Activated CD4-positive, alpha-beta memory T cell treated with anti-CD3 and anti-CD28 coated beads, Interleukin-2, amount 10 ng/mL, durations not matched to agents 7 days and 5 days (primary cell): ENCODE results near the gene SVOP. TPM values are rescaled to one million over a fixed set of nuclear protein-coding genes. Genes with fewer than 3 reads are reported as not detected.

Source experiments
- CTCF ChIA-PET: fragments of 350-600 bp; sonication (Branson Sonifier 250); formaldehyde crosslinking; loops from one replicate; lab custom pipeline; 2021; ENCODE audit warnings: antibody characterized with exemption, inconsistent platforms; lab: Charles Lee
- POLR2A ChIA-PET: fragments of 350-600 bp; sonication (Branson Sonifier 250); formaldehyde crosslinking; loops from one replicate; lab custom pipeline; 2021; ENCODE audit warnings: antibody characterized with exemption; lab: Charles Lee
- DNase-seq: peaks from one replicate; pipeline ENCODE4 v3.0.0-alpha.2; 2020
- H3K27ac Mint-ChIP-seq: one replicate; pipeline ENCODE4 v1.8.0; 2021; ENCODE audit warnings: mild to moderate bottlenecking, mixed read lengths
- H3K27me3 Mint-ChIP-seq: one replicate; pipeline ENCODE4 v1.8.0; 2021; ENCODE audit warnings: mixed read lengths
- H3K36me3 Mint-ChIP-seq: one replicate; pipeline ENCODE4 v1.8.0; 2021; ENCODE audit warnings: low read depth, mixed read lengths
- H3K4me1 Mint-ChIP-seq: one replicate; pipeline ENCODE4 v1.8.0; 2021; ENCODE audit warnings: mixed read lengths
- H3K4me3 Mint-ChIP-seq: one replicate; pipeline ENCODE4 v1.8.0; 2021; ENCODE audit warnings: mild to moderate bottlenecking, mixed read lengths
- H3K9me3 Mint-ChIP-seq: one replicate; pipeline ENCODE4 v1.8.0; 2021; ENCODE audit warnings: mixed read lengths
- total RNA-seq, 2 experiments: library from RNA; stranded (reverse); gene quantifications; one replicate each; pipeline ENCODE4 v1.2.3, GENCODE V29; 2021

SVOP gene
- total RNA-seq, 2 experiments from 2014 or later = not detected

DNA sequence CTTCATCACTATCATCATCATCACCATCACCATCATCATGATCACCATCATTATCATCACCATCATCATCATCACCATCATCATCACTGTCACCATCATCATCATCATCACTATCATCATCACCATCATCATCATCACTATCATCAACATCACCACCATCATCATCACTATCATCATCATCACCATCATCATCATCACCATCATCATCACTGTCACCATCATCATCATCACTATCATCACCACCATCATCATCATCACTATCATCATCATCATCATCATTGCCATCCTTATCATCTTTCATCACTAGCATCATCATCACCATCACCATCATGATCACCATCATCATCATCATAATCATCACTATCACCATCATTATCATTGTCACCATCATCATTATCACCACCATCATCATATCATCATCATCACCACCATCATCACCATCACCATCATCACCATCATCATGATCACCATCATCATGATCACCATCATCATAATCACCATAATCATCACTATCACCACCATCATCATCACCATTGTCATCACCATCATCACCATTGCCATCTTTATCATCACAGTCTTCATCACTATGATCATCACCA, 38.1 kb downstream of the SVOP start:
- H3K4me3 Mint-ChIP-seq = no peak overlapping the region
- ChIA-PET CTCF (no interaction called here), POLR2A (no interaction called here)
- DNase-seq = no peak
- H3K4me1 Mint-ChIP-seq = no peaks in the 10 kb centered on the region
- no peaks in the 10 kb centered on the region for H3K36me3 Mint-ChIP-seq
- peaks cover 9% of the 10 kb centered on the region for H3K27me3 Mint-ChIP-seq
- no peak overlapping the region for H3K27ac Mint-ChIP-seq
- H3K9me3 Mint-ChIP-seq = no peaks in the 10 kb centered on the region

DNA sequence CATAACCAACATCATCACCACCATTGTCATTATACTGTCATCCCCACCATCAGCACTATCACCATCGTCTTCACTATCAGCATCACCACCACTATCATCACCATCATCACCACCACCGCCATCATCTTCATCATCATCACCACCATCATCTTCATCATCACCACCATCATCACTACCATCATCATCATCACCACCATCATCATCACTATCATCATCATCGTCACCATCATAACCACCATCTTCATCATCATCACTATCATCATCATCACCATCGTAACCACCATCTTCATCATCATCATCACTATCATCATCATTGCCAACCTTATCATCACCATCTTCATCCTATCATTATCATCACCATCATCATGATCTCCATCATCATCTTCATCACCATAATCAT, 39.0 kb downstream of the SVOP start:
- H3K27me3 Mint-ChIP-seq = peaks cover 9% of the 10 kb centered on the region
- H3K4me1 Mint-ChIP-seq = no peaks in the 10 kb centered on the region
- CTCF ChIA-PET = no interaction called here
- POLR2A ChIA-PET = no interaction called here
- no peak overlapping the region for H3K27ac Mint-ChIP-seq
- no peak for DNase-seq
- H3K36me3 Mint-ChIP-seq = no peaks in the 10 kb centered on the region
- H3K4me3 Mint-ChIP-seq = no peak overlapping the region
- no peaks in the 10 kb centered on the region for H3K9me3 Mint-ChIP-seq

- CTCF ChIA-PET = no interaction called here
- POLR2A ChIA-PET = no interaction called here
- no peaks in the 10 kb centered on the region for H3K36me3 Mint-ChIP-seq
- no peaks in the 10 kb centered on the region for H3K4me1 Mint-ChIP-seq
- no peak for DNase-seq
- no peaks in the 10 kb centered on the region for H3K9me3 Mint-ChIP-seq
- H3K4me3 Mint-ChIP-seq = no peak overlapping the region
- no peak overlapping the region for H3K27ac Mint-ChIP-seq
- peaks cover 6% of the 10 kb centered on the region for H3K27me3 Mint-ChIP-seq
These were observed 39.8 kb downstream of the SVOP start for GRCh38 chr12:108980831-108981618.

GRCh38 chr12:108977360-108977759, 43.5 kb downstream of the SVOP start:
- H3K36me3 Mint-ChIP-seq = no peaks in the 10 kb centered on the region
- H3K9me3 Mint-ChIP-seq = no peaks in the 10 kb centered on the region
- H3K4me1 Mint-ChIP-seq = no peaks in the 10 kb centered on the region
- POLR2A ChIA-PET = interaction anchor here (0.6 kb wide), 1 partner anchor 50 kb away, joined by 3 read pairs; no protein-coding TSS in a partner anchor
- peaks cover 7% of the 10 kb centered on the region for H3K27me3 Mint-ChIP-seq
- DNase-seq = no peak
- CTCF ChIA-PET = interaction anchor here (1.3 kb wide), 1 partner anchor 27 kb away, joined by 3 read pairs; no protein-coding TSS in a partner anchor
- no peak overlapping the region for H3K27ac Mint-ChIP-seq
- no peak overlapping the region for H3K4me3 Mint-ChIP-seq

- H3K27me3 Mint-ChIP-seq = peaks cover 7% of the 10 kb centered on the region
- H3K36me3 Mint-ChIP-seq = no peaks in the 10 kb centered on the region
- no peaks in the 10 kb centered on the region for H3K4me1 Mint-ChIP-seq
- H3K4me3 Mint-ChIP-seq = no peak overlapping the region
- no peak for DNase-seq
- no peaks in the 10 kb centered on the region for H3K9me3 Mint-ChIP-seq
- CTCF ChIA-PET = no interaction called here
- POLR2A ChIA-PET = no interaction called here
- H3K27ac Mint-ChIP-seq = no peak overlapping the region
These were observed 45.8 kb downstream of the SVOP start for GRCh38 chr12:108975024-108975593.

DNA sequence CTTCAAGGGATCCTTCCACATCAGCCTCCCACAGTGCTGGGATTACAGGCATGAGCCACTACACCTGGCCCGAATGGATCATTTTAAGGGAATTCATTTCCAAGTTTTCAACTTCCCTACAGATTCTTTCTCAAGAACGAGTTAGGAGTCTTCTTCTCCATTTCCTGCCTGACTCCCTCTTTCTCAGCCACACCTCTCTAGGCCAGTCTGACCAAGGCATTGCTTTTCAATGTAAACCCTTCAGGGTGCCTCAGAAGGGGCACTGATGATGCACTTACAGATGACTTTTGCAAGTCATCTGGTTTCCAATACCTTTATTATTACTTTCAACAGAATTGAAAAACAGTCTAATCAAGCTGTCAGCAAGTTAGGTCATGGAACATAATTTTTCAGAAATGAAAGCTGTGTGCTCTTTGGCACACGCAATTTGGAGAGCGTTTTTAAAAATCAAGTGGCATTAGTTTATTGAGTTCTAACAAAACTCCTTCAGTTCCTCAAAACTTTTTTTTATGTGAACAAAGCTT, 47.2 kb downstream of the SVOP start:
- H3K36me3 Mint-ChIP-seq = no peaks in the 10 kb centered on the region
- CTCF ChIA-PET = no interaction called here
- peaks cover 7% of the 10 kb centered on the region for H3K27me3 Mint-ChIP-seq
- no peak overlapping the region for H3K4me3 Mint-ChIP-seq
- no peak overlapping the region for H3K27ac Mint-ChIP-seq
- POLR2A ChIA-PET = no interaction called here
- no peak for DNase-seq
- no peaks in the 10 kb centered on the region for H3K9me3 Mint-ChIP-seq
- H3K4me1 Mint-ChIP-seq = no peaks in the 10 kb centered on the region

DNA sequence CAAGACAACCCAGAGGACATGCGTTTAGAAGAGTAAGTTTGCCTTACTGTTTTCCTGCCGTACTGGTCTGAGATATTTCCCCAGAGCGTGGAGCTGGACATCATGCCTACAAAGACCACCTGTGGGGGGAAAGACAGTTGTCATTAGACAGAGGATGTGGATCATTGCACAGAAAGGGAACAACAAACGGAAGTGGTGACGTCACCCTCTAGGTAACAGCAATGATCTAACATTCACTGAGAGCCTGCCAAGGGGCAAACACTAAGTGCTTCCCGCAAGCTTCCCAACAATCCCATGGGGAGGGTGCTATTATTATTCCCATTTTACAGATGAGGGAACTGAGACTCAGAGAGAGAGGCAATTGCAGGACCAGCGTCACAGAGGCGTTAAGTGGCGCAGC, 48.5 kb downstream of the SVOP start:
- CTCF ChIA-PET = no interaction called here
- H3K4me1 Mint-ChIP-seq = no peaks in the 10 kb centered on the region
- H3K36me3 Mint-ChIP-seq = no peaks in the 10 kb centered on the region

DNA sequence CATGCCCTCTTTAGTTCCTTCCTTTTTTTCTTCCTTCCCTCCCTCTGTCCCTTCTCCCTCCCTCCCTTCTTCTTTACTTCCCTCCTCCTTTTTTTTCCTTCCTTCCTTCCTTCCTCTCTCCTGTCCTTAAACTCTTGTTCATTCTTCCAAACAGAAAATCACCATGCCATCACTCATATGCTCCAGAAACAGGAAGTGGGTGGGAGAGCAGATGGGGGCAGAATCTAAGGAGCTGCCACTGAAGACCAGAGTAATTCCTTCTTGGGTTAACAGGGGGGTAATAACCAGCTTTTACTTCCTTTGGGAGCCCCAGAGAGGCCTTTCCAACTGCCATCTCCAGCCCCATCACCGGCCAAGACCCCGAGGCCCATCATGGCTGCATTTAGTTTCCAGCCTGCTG, 51.2 kb downstream of the SVOP start:
- peaks cover 2% of the 10 kb centered on the region for H3K27me3 Mint-ChIP-seq
- CTCF ChIA-PET = no interaction called here

More for the DNA sequence above, 48.5 kb downstream of the SVOP start:
- Mint-ChIP-seq H3K27ac (no peak overlapping the region), H3K27me3 (peaks cover 4% of the 10 kb centered on the region), H3K9me3 (no peaks in the 10 kb centered on the region), H3K4me3 (no peak overlapping the region)
- DNase-seq = no peak
- POLR2A ChIA-PET = no interaction called here

DNA sequence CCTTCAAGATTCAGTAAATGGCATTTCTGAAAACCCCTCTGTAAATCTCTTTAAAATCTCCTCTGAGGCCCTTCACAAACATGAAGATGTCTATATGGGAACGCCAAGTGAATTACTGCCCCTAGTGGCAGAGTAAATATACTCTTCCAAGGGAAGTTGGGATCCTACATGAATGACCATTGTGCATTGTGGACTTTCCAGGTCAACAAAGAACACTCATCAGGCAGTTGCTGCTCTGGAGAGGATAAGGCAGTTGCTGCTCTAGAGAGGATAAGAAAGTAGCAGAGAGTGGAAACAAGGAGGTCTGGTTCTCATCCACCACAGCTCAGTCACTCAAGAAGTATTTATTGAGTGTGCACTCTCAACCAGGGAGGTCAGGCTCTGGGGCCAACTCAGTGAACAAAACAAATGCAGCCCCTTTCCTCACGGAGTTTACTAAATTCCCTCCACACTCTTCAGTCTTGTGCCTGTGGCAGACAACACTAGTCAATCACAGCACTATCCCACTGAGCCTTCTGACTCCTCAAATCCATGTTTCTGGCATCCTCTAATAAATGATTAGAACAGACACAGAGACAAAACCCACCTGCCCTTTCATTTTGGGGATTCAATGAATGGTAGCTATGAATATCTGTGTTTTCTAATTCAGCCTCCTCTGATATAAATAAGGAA, 52.9 kb downstream of the SVOP start:
- ChIA-PET POLR2A (interaction anchor here (0.6 kb wide), 1 partner anchor 289 kb away, joined by 3 read pairs; no protein-coding TSS in a partner anchor), CTCF (no interaction called here)
- Mint-ChIP-seq H3K27me3 (peaks cover 2% of the 10 kb centered on the region), H3K4me1 (no peaks in the 10 kb centered on the region), H3K36me3 (no peaks in the 10 kb centered on the region), H3K9me3 (no peaks in the 10 kb centered on the region), H3K27ac (no peak overlapping the region), H3K4me3 (no peak overlapping the region)
- DNase-seq = no peak

More for the DNA sequence above, 51.2 kb downstream of the SVOP start:
- Mint-ChIP-seq H3K36me3 (no peaks in the 10 kb centered on the region), H3K27ac (no peak overlapping the region), H3K4me3 (no peak overlapping the region), H3K4me1 (no peaks in the 10 kb centered on the region), H3K9me3 (no peaks in the 10 kb centered on the region)
- POLR2A ChIA-PET = no interaction called here
- DNase-seq = no peak

GRCh38 chr12:108966378-108967151, 54.3 kb downstream of the SVOP start:
- no peaks in the 10 kb centered on the region for H3K9me3 Mint-ChIP-seq
- no peak overlapping the region for H3K4me3 Mint-ChIP-seq
- ChIA-PET CTCF (interaction anchor here (0.9 to 1.5 kb wide), 2 partner anchors 16 to 126 kb away, joined by 3 to 7 read pairs; partner anchors contain the start of gene ALKBH2), POLR2A (interaction anchor here (1.1 kb wide), 1 partner anchor 109 kb away, joined by 3 read pairs; the partner anchor contains the start of gene SSH1)
- no peaks in the 10 kb centered on the region for H3K4me1 Mint-ChIP-seq
- no peak for DNase-seq
- no peak overlapping the region for H3K27ac Mint-ChIP-seq
- H3K36me3 Mint-ChIP-seq = no peaks in the 10 kb centered on the region
- peaks cover 2% of the 10 kb centered on the region for H3K27me3 Mint-ChIP-seq

GRCh38 chr12:108965886-108966285, 55.0 kb downstream of the SVOP start:
- H3K4me3 Mint-ChIP-seq = no peak overlapping the region
- ChIA-PET POLR2A (interaction anchor here (1.1 kb wide), 1 partner anchor 109 kb away, joined by 3 read pairs; the partner anchor contains the start of gene SSH1), CTCF (interaction anchor here (1.5 kb wide), 1 partner anchor 15 kb away, joined by 7 read pairs; no protein-coding TSS in a partner anchor)
- H3K27ac Mint-ChIP-seq = no peak overlapping the region
- no peak for DNase-seq
- H3K9me3 Mint-ChIP-seq = no peaks in the 10 kb centered on the region
- H3K36me3 Mint-ChIP-seq = no peaks in the 10 kb centered on the region
- H3K27me3 Mint-ChIP-seq = peaks cover 2% of the 10 kb centered on the region
- no peaks in the 10 kb centered on the region for H3K4me1 Mint-ChIP-seq
